Keratinocyte (primary cell): ENCODE results near the gene CILP2.

ENCODE experiments used
- CTCF ChIP-seq, 3 experiments: IDR thresholded peaks in 1 of 3; conservative IDR thresholded peaks in 1 of 3; optimal IDR thresholded peaks in 1 of 3; 2 replicates in 2 of 3; 3 replicates in 1 of 3; pipeline versions ENCODE3 to v1.5.1; 2011; ENCODE audit warnings: low read length in 3 of 3, mild to moderate bottlenecking in 3 of 3, moderate library complexity in 2 of 3, control low read depth in 1 of 3, inconsistent platforms in 1 of 3; ENCODE audit not compliant: insufficient read depth in 2 of 3; ENCODE audit errors: extremely low read depth in 1 of 3
- EZH2 ChIP-seq: IDR thresholded peaks from one replicate; pipeline ENCODE4 v1.6.1; 2012; ENCODE audit warnings: inconsistent platforms, mild to moderate bottlenecking, low read length, moderate library complexity

DNA sequence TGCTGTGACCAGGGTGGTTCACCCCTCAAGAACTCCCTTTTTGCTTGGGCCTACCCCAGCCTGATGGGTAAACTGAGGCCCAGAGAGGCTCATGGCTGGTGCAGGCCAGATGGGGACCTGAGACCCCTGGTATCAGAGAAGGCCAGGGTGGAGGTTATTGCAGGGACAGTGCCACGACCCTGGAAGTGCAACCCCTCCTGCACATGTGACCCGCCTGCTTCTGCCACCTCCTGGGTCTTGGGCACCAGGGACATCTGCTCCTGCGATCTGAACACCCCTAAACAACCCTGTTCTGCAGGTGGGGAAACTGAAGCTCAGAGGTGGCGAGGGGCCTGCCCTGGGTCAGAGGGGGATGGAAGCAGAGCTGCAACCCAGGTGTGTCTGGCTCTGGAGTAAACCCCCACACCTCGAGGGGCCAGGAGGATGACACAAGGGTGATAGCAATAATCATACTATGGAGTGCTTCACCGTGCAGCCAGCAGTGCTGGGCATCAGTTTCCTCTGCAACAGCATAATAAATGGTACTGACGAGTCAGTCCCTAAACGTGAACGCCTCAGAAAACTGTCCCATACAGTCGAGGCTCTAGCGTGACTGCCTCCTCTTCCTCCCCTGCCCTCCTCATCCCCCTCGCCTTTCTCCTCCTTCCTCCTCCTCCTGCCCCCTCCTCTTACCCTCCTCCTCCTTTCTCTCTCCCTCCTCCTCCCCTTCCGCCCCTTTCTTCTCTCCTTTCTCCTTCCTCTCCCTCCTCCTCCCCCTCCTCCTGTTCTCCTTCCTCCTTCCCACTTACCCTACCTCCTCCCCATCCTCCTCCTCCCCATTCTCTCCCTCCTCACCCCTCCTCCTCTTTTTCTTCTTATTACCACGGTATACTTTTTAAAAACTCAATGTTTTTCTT lies 5.0 kb upstream of the CILP2 start:
- TF ChIP-seq CTCF (optimal IDR thresholded peaks at IDR 0.05 in 1 of 3, IDR thresholded peaks at IDR 0.05 in 1 of 3, conservative IDR thresholded peaks at IDR 0.05 in 1 of 3; ENCODE audit: extremely low read depth in 1 of 3, insufficient read depth in 2 of 3, low read length in 3 of 3) (no peak), EZH2 (no peak)
